Measurements from ENCODE around the gene LITAFD.

Gene LITAFD

DNA sequence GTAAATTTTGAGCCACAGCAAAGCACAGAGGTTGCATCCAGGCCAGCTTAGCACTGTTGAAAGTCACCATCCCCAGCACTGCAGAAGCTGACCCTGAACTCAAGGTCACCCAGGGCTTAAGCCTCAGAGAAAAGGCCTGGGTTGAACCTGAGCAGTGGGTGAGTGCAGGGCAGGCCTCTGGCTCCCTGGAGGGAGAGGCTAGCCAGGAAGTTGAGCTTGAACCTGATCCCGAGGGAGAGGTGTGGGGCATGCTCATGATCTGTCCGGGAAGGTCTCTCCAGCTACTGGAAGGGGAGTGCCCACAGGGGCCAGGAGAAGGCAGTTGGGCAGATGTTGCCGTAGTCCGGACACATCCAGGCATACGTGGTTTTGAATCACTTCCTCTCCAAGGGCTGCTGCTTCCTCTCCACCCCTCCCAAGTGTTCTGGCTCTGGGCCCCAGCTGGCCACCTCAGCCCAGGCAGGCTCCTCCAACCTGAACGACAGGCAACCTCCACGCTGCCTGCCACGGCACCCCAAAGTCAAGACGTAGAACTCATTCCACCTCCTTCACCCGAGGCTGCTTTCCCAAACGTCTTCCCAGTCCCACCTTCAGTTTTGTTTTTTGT, 31.8 kb upstream of the LITAFD start:
- CTCF ChIA-PET: interaction anchor here (0.7 to 1.5 kb wide), 5 partner anchors 19 to 30 kb away, joined by 3 to 6 read pairs (median 3); no protein-coding TSS in a partner anchor
- Histone ChIP-seq H3K27me3 (replicated peaks in 2 of 5; ENCODE audit: control insufficient read depth in 4 of 5, insufficient read depth in 5 of 5, low read length in 4 of 5) (no peaks in the 10 kb centered on the region), H3K9me3 (ENCODE audit: control extremely low read depth in 1 of 5, control insufficient read depth in 4 of 5, insufficient read depth in 2 of 5, low read depth in 1 of 5, low read length in 4 of 5) (no peaks in the 10 kb centered on the region), H3K4me3 (ENCODE audit: control insufficient read depth in 1 of 7, extremely low read depth in 1 of 7, insufficient read depth in 4 of 7, low read depth in 2 of 7, low read length in 6 of 7) (peak overlapping the region in 3 of 7 experiments; percentile 28 to 46 (median 39)), H3K36me3 (ENCODE audit: control insufficient read depth in 4 of 4, insufficient read depth in 4 of 4, low read length in 3 of 4) (peaks cover 5 to 79% (median 42%) of the 10 kb centered on the region in 4 experiments), H3K27ac (ENCODE audit: insufficient read depth in 1 of 2, low read depth in 1 of 2, low read length in 2 of 2, poor library complexity in 1 of 2, severe bottlenecking in 2 of 2) (no peak overlapping the region), H3K4me1 (ENCODE audit: control extremely low read depth in 1 of 4, control insufficient read depth in 4 of 4, insufficient read depth in 4 of 4, low read length in 3 of 4) (peaks cover 7 to 23% (median 21%) of the 10 kb centered on the region in 4 experiments)
- peak; percentile 47 to 87 (median 81) for DNase-seq
- WGBS (ENCODE audit: insufficient coverage): 0% methylated on average over 5 of the region's 11 CpGs
- POLR2A ChIA-PET: interaction anchor here (0.6 kb wide), 1 partner anchor 30 kb away, joined by 3 read pairs; no protein-coding TSS in a partner anchor

DNA sequence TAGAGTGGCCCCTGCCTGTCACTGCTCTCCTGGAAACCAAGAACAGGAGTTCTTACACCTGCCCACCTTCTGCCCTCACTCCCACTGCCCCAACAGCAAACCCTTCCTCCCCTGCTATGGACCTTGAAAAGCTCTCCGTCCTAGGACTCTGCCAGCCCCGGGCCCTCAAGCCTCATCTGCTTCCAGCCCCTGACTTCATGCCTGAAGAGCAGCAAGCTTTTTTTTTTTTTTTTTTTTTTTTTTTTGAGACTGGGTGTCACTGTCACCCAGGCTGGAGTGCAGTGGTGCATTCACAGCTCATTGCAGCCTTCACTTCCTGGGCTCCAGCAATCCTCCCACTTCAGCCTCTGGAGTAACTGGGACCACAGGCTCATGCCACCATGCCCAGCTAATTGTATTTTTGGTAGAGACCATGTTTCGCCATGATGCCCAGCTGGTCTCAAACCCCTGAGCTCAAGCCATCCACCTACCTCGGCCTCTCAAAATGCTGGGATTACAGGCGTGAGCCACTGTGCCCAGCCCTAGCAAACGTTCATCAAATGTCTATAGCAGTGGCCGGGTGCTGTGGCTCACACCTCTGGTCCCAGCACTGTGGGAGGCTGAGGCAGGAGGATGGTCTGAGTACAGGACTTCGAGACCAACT, 30.3 kb upstream of the LITAFD start:
- DNase-seq: no peak
- H3K27me3 ChIP-seq (replicated peaks in 2 of 5; ENCODE audit: control insufficient read depth in 4 of 5, insufficient read depth in 5 of 5, low read length in 4 of 5): no peaks in the 10 kb centered on the region
- H3K36me3 ChIP-seq (ENCODE audit: control insufficient read depth in 4 of 4, insufficient read depth in 4 of 4, low read length in 3 of 4): peaks cover 8 to 81% (median 48%) of the 10 kb centered on the region in 4 experiments
- ChIA-PET CTCF (interaction anchor here (0.6 to 1.2 kb wide), 2 partner anchors 9 to 31 kb away, joined by 3 to 4 read pairs; no protein-coding TSS in a partner anchor), POLR2A (interaction anchor here (1.2 kb wide), 1 partner anchor 17 kb away, joined by 6 read pairs; the partner anchor contains the start of gene CARHSP1)
- H3K4me1 ChIP-seq (ENCODE audit: control extremely low read depth in 1 of 4, control insufficient read depth in 4 of 4, insufficient read depth in 4 of 4, low read length in 3 of 4): peaks cover 7 to 28% (median 27%) of the 10 kb centered on the region in 4 experiments
- 100% methylated on average over 5 of the region's 8 CpGs for whole genome bisulfite sequencing (ENCODE audit: insufficient coverage)
- H3K4me3 ChIP-seq (ENCODE audit: control insufficient read depth in 1 of 7, extremely low read depth in 1 of 7, insufficient read depth in 4 of 7, low read depth in 2 of 7, low read length in 6 of 7): no peak overlapping the region
- no peaks in the 10 kb centered on the region for H3K9me3 ChIP-seq (ENCODE audit: control extremely low read depth in 1 of 5, control insufficient read depth in 4 of 5, insufficient read depth in 2 of 5, low read depth in 1 of 5, low read length in 4 of 5)
- H3K27ac ChIP-seq (ENCODE audit: insufficient read depth in 1 of 2, low read depth in 1 of 2, low read length in 2 of 2, poor library complexity in 1 of 2, severe bottlenecking in 2 of 2): no peak overlapping the region

DNA sequence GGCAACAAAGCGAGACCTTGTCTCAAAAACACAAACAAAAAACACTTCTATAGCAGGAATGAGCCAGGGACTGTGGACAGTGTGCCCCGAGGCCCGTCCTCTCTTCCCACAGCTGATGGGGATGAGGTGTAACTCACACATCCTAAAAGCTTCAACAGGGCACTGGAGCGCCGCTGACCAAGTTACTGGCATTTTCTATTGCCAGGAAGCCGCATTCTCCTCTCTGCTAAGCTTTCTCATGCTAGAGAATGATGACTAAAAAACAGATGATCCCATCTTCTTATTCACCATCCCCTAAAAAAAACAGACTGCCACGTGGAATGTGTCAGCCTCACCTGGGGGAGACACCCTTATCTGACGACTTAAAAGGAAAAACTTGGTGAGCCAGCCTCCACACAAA, 29.6 kb upstream of the LITAFD start:
- Histone ChIP-seq H3K27me3 (replicated peaks in 2 of 5; ENCODE audit: control insufficient read depth in 4 of 5, insufficient read depth in 5 of 5, low read length in 4 of 5) (no peaks in the 10 kb centered on the region), H3K9me3 (ENCODE audit: control extremely low read depth in 1 of 5, control insufficient read depth in 4 of 5, insufficient read depth in 2 of 5, low read depth in 1 of 5, low read length in 4 of 5) (no peaks in the 10 kb centered on the region), H3K4me3 (ENCODE audit: control insufficient read depth in 1 of 7, extremely low read depth in 1 of 7, insufficient read depth in 4 of 7, low read depth in 2 of 7, low read length in 6 of 7) (no peak overlapping the region), H3K4me1 (ENCODE audit: control extremely low read depth in 1 of 4, control insufficient read depth in 4 of 4, insufficient read depth in 4 of 4, low read length in 3 of 4) (peaks cover 7 to 30% (median 28%) of the 10 kb centered on the region in 4 experiments), H3K27ac (ENCODE audit: insufficient read depth in 1 of 2, low read depth in 1 of 2, low read length in 2 of 2, poor library complexity in 1 of 2, severe bottlenecking in 2 of 2) (no peak overlapping the region), H3K36me3 (ENCODE audit: control insufficient read depth in 4 of 4, insufficient read depth in 4 of 4, low read length in 3 of 4) (peaks cover 9 to 77% (median 47%) of the 10 kb centered on the region in 4 experiments)
- POLR2A ChIA-PET: interaction anchor here (1.2 kb wide), 1 partner anchor 16 kb away, joined by 6 read pairs; the partner anchor contains the start of gene CARHSP1
- CTCF ChIA-PET: interaction anchor here (1.2 to 1.3 kb wide), 2 partner anchors 9 to 29 kb away, joined by 3 to 4 read pairs; partner anchors contain the start of gene LITAFD
- DNase-seq: no peak
- WGBS (ENCODE audit: insufficient coverage): 88% methylated on average over 2 of the region's 8 CpGs

DNA sequence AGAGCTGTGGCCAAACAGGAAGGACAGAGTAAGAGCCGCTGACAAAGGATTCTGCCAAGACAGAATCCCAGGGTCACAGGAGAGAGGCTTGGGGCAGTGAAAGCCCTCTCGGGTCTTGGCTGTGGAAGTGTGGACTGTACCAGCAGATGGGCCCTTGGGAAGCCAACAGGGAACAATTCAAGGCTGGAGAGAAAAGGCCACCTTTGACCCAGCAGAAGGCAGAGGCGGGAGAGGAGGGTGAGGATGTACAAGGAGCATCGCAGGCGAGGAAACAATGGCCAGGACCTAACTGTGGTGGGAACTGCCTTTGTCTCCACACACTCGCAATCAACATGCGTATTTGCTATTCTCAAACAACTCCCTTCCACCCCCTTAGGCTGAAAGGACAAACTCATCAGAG, 29.0 kb upstream of the LITAFD start:
- ChIA-PET CTCF (interaction anchor here (1.3 kb wide), 1 partner anchor 28 kb away, joined by 3 read pairs; the partner anchor contains the start of gene LITAFD), POLR2A (no interaction called here)
- H3K4me3 ChIP-seq (ENCODE audit: control insufficient read depth in 1 of 7, extremely low read depth in 1 of 7, insufficient read depth in 4 of 7, low read depth in 2 of 7, low read length in 6 of 7): no peak overlapping the region
- H3K9me3 ChIP-seq (ENCODE audit: control extremely low read depth in 1 of 5, control insufficient read depth in 4 of 5, insufficient read depth in 2 of 5, low read depth in 1 of 5, low read length in 4 of 5): no peaks in the 10 kb centered on the region
- peaks cover 8 to 75% (median 45%) of the 10 kb centered on the region in 4 experiments for H3K36me3 ChIP-seq (ENCODE audit: control insufficient read depth in 4 of 4, insufficient read depth in 4 of 4, low read length in 3 of 4)
- no peak for DNase-seq
- no peaks in the 10 kb centered on the region for H3K27me3 ChIP-seq (replicated peaks in 2 of 5; ENCODE audit: control insufficient read depth in 4 of 5, insufficient read depth in 5 of 5, low read length in 4 of 5)
- WGBS (ENCODE audit: insufficient coverage): 99% methylated on average over 5 of the region's 7 CpGs
- H3K27ac ChIP-seq (ENCODE audit: insufficient read depth in 1 of 2, low read depth in 1 of 2, low read length in 2 of 2, poor library complexity in 1 of 2, severe bottlenecking in 2 of 2): no peak overlapping the region
- peaks cover 7 to 30% (median 28%) of the 10 kb centered on the region in 4 experiments for H3K4me1 ChIP-seq (ENCODE audit: control extremely low read depth in 1 of 4, control insufficient read depth in 4 of 4, insufficient read depth in 4 of 4, low read length in 3 of 4)

DNA sequence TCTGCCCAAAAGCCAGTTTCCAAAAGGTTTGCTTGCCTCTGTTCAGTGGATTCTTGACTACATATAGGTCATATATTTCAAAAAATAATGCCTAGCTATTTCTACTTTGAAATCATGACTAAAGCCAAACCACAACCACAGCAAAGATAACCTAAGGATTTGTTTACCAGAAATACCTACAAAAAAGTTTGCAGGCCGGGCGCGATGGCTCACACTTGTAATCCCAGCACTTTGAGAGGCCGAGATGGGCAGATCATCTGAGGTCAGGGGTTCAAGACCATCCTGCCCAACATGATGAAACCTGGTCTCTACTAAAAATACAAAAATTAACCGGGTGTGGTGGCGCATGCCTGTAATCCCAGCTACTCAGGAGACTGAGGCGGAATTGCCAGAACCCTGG, 28.5 kb upstream of the LITAFD start:
- peaks cover 7 to 30% (median 28%) of the 10 kb centered on the region in 4 experiments for H3K4me1 ChIP-seq (ENCODE audit: control extremely low read depth in 1 of 4, control insufficient read depth in 4 of 4, insufficient read depth in 4 of 4, low read length in 3 of 4)
- 97% methylated on average over 7 of the region's 7 CpGs for WGBS (ENCODE audit: insufficient coverage)
- no peak overlapping the region for H3K4me3 ChIP-seq (ENCODE audit: control insufficient read depth in 1 of 7, extremely low read depth in 1 of 7, insufficient read depth in 4 of 7, low read depth in 2 of 7, low read length in 6 of 7)
- no peaks in the 10 kb centered on the region for H3K9me3 ChIP-seq (ENCODE audit: control extremely low read depth in 1 of 5, control insufficient read depth in 4 of 5, insufficient read depth in 2 of 5, low read depth in 1 of 5, low read length in 4 of 5)
- CTCF ChIA-PET: interaction anchor here (1.3 kb wide), 1 partner anchor 28 kb away, joined by 3 read pairs; the partner anchor contains the start of gene LITAFD
- no peaks in the 10 kb centered on the region for H3K27me3 ChIP-seq (replicated peaks in 2 of 5; ENCODE audit: control insufficient read depth in 4 of 5, insufficient read depth in 5 of 5, low read length in 4 of 5)
- POLR2A ChIA-PET: no interaction called here
- no peak for DNase-seq
- no peak overlapping the region for H3K27ac ChIP-seq (ENCODE audit: insufficient read depth in 1 of 2, low read depth in 1 of 2, low read length in 2 of 2, poor library complexity in 1 of 2, severe bottlenecking in 2 of 2)
- H3K36me3 ChIP-seq (ENCODE audit: control insufficient read depth in 4 of 4, insufficient read depth in 4 of 4, low read length in 3 of 4): peaks cover 7 to 75% (median 43%) of the 10 kb centered on the region in 4 experiments

DNA sequence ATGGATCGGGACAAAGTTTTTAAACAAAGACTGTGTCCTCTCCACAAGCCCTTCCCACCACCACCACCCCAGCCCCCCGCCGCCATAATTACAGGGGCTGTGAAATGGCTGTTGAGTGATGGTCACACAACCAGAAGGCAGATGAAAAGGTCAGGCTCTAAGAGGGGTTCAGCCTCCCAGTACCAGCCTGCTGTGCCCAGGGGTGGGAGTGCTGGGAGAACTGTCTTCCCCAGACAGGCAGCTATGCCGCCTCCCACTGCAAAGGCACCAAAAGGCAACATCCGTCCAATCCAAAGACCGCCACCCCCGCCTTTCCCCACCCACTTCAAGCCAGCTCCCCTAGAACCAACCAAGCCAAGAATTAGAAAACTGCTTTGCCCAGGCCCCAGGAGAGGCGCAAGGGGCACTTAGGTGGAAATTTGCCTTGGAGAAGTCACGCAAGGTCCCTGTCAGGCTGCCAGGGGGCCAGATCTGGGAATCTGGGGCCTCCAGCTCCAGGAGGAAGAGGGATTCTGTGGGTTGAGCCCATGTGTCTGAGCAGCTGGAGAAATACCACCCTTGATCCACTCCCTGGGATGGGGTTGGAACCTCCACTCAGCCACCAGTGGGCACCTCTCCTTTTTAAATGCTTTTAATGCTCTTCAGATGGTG, 27.7 kb upstream of the LITAFD start:
- Histone ChIP-seq H3K27ac (ENCODE audit: insufficient read depth in 1 of 2, low read depth in 1 of 2, low read length in 2 of 2, poor library complexity in 1 of 2, severe bottlenecking in 2 of 2) (no peak overlapping the region), H3K4me1 (ENCODE audit: control extremely low read depth in 1 of 4, control insufficient read depth in 4 of 4, insufficient read depth in 4 of 4, low read length in 3 of 4) (peaks cover 7 to 23% (median 22%) of the 10 kb centered on the region in 4 experiments), H3K36me3 (ENCODE audit: control insufficient read depth in 4 of 4, insufficient read depth in 4 of 4, low read length in 3 of 4) (peaks cover 9 to 75% (median 43%) of the 10 kb centered on the region in 4 experiments), H3K27me3 (replicated peaks in 2 of 5; ENCODE audit: control insufficient read depth in 4 of 5, insufficient read depth in 5 of 5, low read length in 4 of 5) (no peaks in the 10 kb centered on the region), H3K4me3 (ENCODE audit: control insufficient read depth in 1 of 7, extremely low read depth in 1 of 7, insufficient read depth in 4 of 7, low read depth in 2 of 7, low read length in 6 of 7) (no peak overlapping the region), H3K9me3 (ENCODE audit: control extremely low read depth in 1 of 5, control insufficient read depth in 4 of 5, insufficient read depth in 2 of 5, low read depth in 1 of 5, low read length in 4 of 5) (no peaks in the 10 kb centered on the region)
- ChIA-PET CTCF (interaction anchor here (0.6 to 1.3 kb wide), 4 partner anchors 18 to 287 kb away, joined by 3 to 4 read pairs (median 3); no protein-coding TSS in a partner anchor), POLR2A (interaction anchor here (0.6 kb wide), 1 partner anchor 95 kb away, joined by 3 read pairs; no protein-coding TSS in a partner anchor)
- no CpG with 5 or more reads among the region's 9 CpGs for WGBS (ENCODE audit: insufficient coverage)
- no peak for DNase-seq
